KBM-7 (cell line): Measurements from ENCODE around the gene ERAS.

Source experiments
- DNase-seq: peaks from one replicate; pipeline ENCODE4 v3.0.0-alpha.2; 2015
- in situ Hi-C: fragments of 300-500 bp; cut with MboI; formaldehyde crosslinking; loops from 2 replicates; pipeline ENCODE4 v1.14.3; 2020; ENCODE audit warnings: low sequenced_read_pairs, low pct_unique_long_range_greater_than_20kb, mixed read lengths

Gene ERAS, protein sequence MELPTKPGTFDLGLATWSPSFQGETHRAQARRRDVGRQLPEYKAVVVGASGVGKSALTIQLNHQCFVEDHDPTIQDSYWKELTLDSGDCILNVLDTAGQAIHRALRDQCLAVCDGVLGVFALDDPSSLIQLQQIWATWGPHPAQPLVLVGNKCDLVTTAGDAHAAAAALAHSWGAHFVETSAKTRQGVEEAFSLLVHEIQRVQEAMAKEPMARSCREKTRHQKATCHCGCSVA

GRCh38 chrX:48826135-48826875, at the start of gene ERAS:
Gene ERAS, plus strand, starts transcription at chrX:48826513. Its CDS starts 2,611 bp downstream, at chrX:48829124.
- DNase-seq, result no peak
- in situ Hi-C loops, result no loop called here

GRCh38 chrX:48776818-48777439, 49.4 kb upstream of the ERAS start:
- in situ Hi-C loops, result no loop called here
- no peak for DNase-seq

GRCh38 chrX:48779399-48779798, 46.9 kb upstream of the ERAS start:
- DNase-seq, result no peak
- in situ Hi-C loops, result no loop called here

DNA sequence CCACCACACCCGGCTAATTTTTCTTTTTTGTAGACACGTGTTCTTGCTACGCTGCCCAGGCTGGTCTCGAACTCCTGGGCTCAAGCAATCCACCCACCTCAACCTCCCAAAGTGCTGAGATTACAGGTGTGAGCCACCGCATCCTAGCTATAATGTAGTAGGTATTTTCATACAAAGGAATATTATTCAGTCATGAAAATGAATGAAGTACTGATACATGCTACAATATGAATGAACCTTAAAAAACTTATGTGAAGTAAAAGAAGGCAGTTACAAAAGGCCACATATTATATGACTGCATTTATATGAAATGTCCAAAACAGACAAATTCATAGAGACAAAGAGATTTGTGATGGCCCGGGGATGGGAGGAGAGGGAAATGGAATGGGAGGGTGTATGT, 44.6 kb upstream of the ERAS start:
- DNase-seq, result no peak
- in situ Hi-C loops, result no loop called here

DNA sequence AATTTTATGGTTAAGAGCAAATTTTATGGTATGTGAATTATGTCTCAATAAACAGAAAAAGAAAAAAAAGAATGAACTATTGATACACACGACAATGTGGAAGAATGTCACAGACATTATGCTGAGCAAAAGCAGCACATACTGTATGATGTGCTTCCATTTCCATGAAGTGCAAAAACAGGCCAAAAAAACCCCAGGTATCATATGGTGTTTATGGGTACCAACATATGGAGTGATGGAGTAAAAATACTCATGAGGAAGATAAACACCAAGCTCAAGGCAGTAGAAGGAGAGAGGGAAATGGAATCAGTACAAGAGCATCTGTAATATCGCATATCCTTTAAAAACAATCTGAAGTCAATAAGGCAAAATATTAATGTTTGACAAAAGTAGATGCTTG, 44.1 kb upstream of the ERAS start:
- in situ Hi-C loops, result no loop called here
- DNase-seq, result no peak

DNA sequence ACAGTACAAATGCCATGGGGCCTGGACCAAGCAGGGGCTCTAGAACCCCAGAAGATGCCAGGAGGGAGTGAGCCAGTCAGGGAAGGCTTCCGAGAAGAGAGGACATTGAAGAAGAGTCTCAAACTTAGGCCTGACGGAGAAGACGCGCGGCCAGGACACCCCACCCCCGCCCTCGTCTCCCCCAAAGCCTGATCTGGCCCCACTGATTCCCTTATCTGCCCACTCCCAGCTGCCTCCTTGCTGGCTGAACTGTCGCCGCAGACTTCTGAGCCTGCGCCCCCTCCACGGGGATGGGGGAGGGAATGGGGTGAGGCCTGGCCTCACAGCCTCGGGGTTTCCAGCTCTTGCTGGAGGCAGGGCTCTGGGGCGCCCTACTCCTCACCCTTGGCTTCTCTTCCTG, 43.5 kb upstream of the ERAS start:
- no peak for DNase-seq

GRCh38 chrX:48784726-48785125, 41.6 kb upstream of the ERAS start:
- in situ Hi-C loops, result no loop called here
- no peak for DNase-seq

More for the DNA sequence above, 43.5 kb upstream of the ERAS start:
- in situ Hi-C loops, result no loop called here

GRCh38 chrX:48785186-48785539, 41.1 kb upstream of the ERAS start:
- DNase-seq, result no peak
- in situ Hi-C loops, result no loop called here

GRCh38 chrX:48785540-48786214, 40.6 kb upstream of the ERAS start:
- in situ Hi-C loops, result no loop called here
- no peak for DNase-seq

GRCh38 chrX:48786341-48786800, 39.9 kb upstream of the ERAS start, which contains the start of gene GATA1:
Gene GATA1, plus strand, starts transcription at chrX:48786590. Its CDS starts 4,520 bp downstream, at chrX:48791110.
- in situ Hi-C loops, result no loop called here
- no peak for DNase-seq

DNA sequence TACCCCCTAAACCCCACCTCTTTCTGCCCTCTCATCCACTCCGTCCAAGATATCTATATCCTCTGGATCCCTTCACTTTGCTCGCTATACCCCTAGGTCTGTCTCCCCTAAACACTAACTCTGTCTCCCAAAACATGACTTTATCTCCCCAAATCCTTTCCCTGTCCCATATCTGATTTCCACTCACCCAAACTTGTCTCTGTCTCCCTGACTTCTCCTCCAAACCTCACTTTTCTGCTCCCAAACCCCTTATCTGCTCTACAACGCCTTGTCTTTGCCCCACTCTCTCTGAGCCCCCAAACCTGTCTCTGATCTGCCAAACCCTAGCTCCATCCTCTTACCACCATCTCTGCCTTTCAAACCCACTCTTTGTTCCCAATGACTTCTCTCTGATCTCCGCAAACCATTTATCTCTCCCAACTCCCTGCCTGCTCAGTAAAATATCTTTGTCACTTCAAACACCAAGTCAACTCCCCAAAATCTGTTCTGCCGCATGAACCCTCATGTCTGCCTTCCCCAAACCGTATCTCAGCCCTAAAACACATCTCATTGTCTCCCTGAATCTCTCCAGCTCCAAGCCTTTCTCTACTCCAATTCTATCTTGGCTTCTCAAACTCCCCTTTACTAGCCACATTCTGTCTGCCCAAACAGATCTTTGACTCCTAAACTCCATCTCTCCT, 39.3 kb upstream of the ERAS start:
- in situ Hi-C loops, result no loop called here
- DNase-seq, result no peak

DNA sequence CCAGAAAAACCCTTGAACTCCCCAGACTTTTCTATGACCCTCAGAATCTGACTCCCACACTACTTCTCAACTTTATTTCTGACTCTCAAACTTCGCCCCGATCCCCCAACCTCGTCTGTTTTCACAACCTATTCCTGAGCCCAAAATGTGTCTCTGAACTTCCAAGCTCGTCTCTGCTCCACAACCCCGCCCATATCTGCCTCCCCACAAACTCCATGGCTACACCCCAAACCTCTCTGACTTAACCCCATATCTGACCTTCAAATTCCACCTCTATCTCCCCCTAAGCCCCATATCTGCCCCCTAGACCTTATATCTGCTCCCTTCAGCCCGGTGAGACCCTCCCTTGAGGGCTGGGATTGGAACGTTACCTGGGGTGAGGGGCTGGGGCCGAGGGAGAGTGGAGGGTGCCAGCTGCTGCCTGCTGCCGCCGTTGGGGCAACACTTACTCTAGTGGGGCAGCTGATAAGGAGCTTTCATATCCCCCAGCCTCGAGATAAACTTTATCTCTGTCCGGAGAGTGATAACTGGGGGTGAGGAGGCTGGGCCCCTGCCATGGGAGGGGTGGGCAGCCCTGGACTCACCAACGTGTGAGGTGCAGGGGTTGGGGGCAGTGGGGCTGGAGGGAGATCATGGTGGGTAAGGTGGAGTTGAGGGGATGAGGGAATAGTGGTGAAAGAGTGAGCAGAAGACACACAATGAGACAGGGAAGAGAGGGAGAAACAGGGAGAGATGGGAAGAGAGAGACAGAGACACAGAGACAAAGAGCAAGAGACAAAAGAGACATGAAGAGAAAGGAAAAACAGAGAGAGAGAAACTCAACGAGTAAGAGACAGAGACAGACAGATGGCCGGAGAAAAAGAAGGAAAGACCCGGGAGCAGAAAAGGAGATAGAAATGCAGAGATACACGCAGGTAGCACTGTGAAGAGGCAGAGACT, 38.5 kb upstream of the ERAS start:
- in situ Hi-C loops, result no loop called here
- no peak for DNase-seq

GRCh38 chrX:48789366-48790220, 36.7 kb upstream of the ERAS start:
- in situ Hi-C loops, result no loop called here
- DNase-seq, result peak; percentile 31

DNA sequence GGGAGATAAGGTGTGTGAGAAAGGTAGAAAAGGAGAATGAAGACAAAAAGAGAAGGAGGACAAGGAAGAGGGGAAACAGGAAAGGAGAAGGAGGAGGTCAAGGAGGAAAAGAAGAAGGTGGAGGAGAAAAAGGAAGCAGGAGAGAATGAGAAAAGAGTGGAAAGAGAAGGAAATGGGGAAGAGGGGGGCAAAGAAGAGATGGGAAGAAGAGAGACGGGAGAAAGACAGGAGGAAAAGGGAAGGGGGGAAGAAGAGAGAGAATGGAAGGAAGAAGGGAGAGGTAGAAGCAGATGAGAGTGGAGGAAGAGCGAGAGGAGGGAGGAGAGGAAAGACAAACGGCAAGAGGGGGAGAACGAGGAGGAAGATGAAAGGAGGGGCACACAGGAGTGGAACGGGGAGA, 35.8 kb upstream of the ERAS start:
- in situ Hi-C loops, result no loop called here
- no peak for DNase-seq

DNA sequence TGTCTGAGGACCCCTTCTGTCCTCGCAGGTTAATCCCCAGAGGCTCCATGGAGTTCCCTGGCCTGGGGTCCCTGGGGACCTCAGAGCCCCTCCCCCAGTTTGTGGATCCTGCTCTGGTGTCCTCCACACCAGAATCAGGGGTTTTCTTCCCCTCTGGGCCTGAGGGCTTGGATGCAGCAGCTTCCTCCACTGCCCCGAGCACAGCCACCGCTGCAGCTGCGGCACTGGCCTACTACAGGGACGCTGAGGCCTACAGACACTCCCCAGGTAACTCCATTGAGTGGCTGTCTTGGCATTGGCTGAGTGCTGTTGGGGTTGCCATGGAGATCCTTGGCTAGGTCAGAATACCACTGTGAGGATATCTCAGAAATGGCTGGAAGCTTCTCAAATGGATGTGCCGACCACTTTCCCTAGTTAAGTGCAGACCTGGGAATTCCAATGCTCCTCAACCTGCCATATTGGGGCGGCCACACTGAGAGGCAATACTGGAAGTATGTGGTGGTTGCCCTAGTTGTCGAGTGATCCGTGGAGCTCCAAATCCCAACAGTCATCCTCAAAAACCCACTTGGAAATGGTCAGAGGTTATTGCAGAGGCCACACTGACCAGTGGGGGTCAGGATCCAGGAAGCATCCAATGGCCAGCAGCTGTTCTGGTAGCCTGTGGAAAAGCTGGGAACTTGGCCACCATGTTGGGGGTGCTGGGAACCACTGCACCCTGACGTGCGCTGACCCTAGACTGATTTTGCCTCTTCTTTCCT, 35.1 kb upstream of the ERAS start:
- no peak for DNase-seq
- in situ Hi-C loops, result no loop called here

GRCh38 chrX:48792219-48792618, 34.1 kb upstream of the ERAS start:
- DNase-seq, result no peak
- in situ Hi-C loops, result no loop called here

- in situ Hi-C loops, result no loop called here
- DNase-seq, result no peak
Measured at GRCh38 chrX:48793935-48794334, 32.4 kb upstream of the ERAS start.
